Stimulated activated CD8-positive, alpha-beta memory T cell treated with anti-CD3 and anti-CD28 coated beads, Interleukin-7, amount 100 ng/mL, for 24 hours (primary cell): ENCODE data around the gene YBX3.

Experiments
- DNase-seq: peaks from one replicate; pipeline ENCODE4 v3.0.0-alpha.2; 2020; ENCODE audit warnings: low read depth

Gene YBX3

DNA sequence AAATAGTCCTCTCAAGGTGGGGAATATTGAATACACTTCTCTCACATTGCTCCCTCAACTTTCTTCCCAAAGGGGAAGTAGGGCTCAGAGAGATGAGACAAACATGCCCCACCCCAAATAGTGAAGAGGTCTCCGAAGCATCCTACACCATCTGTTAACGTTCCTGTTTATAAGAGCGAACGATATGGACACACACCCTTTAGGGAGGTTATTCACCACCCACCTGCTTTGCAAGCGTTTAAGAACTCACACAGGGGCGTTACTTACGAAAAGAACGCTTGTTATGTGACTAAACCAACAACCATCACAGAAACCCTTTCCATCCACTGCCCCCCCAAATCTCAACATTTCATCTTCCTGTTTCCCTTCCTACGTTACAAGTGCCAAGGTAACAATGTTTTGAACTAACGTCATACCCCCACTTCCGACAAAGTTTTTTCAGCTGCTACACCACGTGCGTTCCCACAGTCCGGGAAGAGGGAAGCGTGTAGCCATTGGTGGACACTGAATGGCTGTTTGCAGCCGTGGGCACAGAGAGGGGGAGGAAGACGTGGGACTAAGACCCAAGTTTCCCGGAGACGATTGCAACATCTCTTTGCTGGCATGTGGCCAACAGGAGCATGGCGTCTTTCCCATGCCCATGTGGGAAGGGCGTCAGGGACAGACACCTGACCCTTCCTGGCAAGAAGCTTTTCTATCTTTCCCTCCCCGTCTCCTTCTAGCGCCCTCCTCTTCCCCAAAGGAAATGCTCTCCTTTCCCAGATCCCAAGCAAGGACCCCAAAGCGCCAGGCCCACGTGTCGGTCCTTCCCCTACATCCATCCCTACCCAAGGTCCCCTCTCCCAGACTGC lies 1.2 kb downstream of the YBX3 start:
- DNase-seq, result peak; percentile 22

DNA sequence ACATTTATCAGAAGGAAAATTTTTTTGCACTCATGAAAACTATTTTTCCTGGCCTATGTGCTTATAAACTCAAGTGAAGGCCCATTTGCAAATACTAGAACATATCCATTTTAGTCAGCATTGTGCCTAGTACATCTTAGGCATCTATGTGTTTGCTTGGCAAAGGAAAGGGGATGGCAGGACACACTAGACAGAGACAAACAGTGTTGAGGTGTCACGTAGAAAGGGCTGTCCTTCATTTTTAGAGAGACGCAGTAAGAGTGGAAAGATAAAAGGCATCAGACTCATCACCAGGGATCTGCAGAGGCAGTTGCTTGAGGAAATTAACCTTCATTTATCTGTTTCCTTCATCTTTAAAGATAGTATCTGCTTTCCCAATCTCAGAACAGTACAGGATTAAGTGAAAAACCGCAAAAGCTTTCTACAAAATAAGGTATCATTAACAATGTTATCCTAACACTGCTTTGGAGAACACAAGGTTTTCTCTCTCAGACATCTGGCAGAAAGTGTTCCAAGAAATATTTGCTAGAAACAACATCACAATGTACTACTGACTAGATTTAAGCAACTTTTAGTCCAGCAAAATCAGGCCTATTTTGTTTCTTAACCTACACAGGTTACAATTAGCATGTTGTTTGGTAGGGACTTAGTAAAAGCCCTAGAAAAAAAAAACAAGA lies 2.0 kb downstream of the YBX3 start:
- no peak for DNase-seq

DNA sequence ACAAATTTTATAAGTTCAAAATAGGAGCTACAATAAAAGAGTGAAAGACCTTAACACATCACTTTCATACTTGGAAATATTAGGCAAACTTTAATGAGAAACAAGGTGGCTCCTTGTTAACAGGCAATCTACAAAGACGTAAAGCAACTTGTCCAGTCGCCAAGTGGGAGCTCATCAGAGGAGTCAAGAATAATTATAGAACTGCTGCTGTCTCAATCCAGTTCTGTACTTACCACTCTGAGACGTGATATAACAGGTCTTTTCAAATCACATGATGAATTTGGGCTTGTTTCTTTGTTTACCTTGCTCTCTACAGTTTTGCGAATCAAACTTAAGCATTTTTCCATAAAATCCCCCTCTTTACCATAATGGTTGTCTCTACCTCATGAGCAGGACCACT lies 3.6 kb downstream of the YBX3 start:
- no peak for DNase-seq

DNA sequence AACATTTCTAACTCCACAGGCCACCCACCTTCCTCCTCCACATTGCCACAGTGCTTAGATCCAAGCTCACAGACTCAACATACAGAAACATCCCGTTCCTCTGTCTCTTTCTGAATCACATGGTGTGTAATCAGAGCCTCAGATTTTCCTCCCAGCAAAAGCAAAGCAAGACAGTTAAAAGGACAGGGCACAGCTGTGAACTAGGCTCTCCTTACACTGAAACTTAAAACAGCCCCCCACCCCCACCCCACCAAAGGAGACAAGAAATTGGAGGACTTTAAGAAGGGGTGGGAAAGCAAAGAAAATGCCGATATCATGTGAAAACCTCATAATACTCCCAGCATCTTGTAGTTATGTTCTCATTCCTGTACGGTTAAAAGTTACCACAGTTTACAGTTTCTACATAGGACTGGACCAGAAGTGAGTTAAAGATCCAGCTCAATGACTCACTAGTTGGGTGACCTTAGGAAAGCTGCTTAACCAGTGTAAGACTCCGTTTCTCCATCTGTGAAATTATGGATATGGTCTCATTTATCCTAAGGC lies 4.8 kb downstream of the YBX3 start:
- DNase-seq, result no peak

DNA sequence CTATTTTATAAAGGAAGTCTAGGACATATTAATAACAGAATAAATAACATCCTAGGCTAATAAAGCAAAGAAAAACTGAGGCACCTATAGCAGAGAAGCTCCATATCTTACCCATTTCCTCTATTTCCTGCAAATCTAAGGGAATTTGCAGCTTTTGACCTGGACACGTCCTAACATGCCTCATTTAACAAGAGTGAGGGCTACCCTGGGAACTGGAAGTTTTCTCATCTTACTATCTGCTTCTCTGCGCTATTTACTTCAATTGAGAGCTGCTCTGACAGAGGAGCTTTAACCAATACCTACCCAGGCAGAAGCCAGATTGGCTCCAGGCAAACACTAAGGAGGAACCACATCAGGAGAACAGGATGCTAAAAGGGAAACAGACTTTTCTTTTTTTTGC lies 5.7 kb downstream of the YBX3 start:
- DNase-seq, result no peak

DNA sequence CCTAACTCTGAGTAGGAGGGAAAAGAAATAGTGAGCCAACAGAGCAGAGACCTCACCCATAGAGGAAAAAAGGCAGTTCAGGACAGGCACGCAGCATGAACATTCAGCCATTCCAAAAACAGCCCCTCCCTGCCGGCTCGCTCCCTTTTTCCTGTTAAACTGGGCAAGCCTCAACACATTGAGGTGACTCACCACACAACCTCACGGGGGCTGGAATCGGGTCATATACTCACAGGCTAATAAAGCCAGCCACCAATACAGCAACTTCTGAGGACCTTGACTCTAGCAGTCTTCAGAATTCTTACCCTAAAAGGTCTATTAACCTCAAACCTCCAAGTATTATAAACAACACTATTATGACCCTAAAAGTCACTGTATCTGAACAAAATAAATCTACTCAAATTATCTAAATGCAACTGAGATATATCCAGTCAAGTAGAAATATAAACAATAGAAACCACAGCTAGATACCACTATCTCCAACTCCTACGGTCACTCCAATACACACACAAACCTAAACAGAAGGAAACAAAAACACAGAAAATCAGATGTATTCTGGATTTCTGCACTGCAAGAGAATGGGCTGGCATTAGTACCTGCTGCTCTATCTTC lies 6.3 kb downstream of the YBX3 start:
- DNase-seq, result no peak

DNA sequence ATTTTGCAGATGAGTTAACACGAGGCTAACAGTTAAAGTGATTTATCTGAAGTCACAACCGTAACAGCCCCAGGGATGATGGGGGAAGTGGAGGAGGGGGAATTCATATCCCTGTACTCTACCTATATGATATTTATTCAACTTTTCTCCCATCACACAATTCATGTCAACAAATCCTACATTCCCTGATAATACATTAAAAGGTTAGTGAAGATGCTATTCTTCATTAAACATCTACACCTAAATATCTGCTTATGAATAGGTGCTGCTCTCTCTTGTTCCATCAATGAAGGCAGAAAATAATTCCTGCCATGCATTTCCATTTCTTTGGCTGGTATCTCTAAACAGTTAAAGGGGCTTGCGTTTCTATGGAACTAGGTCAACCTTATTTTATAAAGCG lies 6.8 kb downstream of the YBX3 start:
- DNase-seq, result no peak

DNA sequence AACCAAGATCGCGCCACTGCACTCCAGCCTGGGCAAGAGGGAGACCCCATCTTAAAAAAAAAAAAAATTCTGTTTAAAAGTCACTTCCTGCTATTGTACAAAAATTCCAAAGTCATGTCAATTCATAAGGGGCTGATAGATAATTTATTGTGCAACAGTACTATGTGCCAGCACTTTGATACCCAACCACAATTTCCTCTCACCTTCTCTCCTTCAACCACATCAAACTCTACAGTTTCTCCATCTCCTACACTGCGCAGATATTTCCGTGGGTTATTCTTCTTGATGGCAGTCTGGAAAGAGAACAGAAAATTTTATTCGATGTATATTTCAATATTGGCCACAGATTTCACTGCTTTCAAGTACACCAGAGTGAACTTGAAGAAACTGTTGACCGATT lies 7.6 kb downstream of the YBX3 start:
- no peak for DNase-seq

DNA sequence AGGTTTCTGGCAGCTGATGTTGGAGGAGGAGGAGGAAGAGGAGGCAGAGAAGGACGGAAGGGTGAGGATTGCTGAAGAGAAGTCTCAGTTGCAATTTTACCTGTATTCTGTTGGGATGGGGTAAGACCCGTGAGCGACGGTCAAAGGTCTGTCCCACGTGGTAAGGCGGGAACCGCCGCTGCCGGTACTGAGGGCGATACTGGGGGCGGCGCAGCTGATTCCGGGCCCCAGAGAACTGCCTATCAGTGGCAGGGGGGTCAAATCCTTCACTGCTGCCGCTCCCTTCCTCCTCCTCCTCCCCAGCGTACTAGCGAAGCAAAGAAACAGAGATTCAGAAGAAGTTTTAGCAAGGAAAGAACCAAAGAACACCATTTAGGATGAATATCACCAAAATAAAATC lies 13.3 kb downstream of the YBX3 start:
- DNase-seq, result no peak

DNA sequence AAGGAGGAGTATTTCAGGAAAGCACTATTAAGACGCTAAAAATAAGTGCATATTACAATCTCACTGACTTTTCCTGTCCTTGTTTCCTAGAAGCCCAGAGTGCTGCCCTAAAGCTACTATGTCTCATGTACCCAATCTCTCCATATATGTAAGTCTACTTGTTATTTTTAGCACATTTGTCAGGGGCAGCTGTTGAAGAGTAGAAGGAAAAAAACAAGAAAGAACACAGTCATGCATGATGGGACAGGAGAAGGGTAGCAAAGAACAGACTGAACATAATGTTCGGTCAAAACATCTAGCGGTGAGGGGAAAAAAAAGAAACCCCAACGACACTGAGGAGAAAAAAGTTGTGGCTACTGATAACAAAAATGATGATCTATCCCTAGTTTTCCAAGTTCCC lies 14.3 kb downstream of the YBX3 start:
- DNase-seq, result no peak

DNA sequence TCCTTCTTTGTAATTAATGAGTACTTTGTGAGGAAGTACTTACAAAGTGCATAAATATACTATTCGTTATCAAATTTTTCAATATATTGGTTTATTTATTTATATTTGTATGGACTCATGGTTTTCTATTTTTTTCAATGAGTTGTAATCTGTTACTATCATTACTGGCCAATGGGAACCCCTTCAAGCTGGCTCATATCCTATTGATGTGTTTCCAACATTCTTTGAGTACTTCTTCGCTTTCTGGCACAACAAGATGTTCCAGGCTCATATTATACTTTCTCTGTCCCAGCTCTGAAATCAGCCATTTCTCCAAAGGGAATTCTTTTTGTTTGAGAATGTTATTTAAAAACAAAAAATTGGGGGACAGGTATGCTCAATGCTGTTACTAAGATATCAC lies 17.5 kb downstream of the YBX3 start:
- no peak for DNase-seq

DNA sequence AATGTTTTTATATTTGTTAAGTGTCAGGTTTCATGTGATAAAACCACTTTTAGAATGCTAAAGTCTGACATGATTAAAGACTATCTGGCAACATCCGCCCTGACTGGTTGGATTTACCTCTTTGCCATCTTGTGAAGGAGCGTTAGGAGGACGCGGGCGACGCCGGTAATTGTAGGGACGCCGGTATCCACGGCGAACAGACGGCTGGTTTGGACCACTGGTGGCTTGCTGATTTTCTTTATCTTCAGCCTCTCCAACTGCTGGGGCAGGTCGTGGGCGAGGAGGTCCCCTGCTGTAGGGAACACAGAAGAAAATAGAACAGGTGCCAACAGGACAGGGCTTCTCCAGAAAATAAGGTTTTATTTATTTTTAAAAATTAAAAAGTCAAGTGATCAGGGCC lies 21.3 kb downstream of the YBX3 start:
- no peak for DNase-seq

DNA sequence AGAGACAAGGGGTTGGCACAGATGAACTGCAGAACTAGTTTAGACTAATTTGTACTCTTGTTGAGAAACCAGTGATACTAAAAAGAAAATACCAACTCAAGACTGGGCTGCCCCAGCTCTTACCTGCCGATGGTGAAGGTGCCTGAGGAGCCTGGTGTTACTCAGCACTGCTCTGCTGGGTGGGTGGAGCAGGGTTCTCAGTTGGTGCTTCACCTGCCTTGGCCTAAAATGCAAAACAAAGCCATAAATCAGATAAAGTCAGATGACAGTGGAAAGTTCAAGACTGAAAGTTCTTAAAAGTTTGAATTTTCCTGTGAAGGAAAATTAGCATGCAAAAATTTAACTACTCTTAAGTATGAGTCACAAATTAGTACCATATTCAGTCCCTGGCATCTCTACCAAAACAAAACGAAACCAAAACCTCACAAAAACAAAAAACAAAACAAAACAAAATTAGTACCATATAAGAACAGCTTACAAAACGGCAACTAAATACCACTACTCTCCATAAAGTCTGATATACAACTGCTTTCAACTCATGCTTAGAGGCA lies 21.9 kb downstream of the YBX3 start:
- DNase-seq, result peak; percentile 8

DNA sequence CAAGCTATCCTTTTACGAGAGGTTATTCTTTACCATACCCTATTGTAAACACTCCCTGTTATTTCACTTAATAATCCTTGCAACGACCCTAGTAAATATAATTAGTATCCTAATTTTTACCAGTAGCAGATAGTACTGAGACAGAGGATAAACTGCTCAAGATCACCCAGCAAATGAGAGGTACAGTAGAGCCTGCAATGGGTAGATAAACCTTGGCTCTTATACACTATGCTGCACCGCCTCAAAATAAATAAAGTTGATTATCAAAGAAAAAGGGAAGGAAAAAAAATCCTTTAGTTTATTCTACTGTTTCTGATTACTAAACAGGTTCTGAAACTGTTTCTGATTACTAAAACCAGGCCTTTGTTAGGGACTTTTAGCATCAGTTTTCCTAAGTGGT lies 22.5 kb downstream of the YBX3 start:
- DNase-seq, result no peak

DNA sequence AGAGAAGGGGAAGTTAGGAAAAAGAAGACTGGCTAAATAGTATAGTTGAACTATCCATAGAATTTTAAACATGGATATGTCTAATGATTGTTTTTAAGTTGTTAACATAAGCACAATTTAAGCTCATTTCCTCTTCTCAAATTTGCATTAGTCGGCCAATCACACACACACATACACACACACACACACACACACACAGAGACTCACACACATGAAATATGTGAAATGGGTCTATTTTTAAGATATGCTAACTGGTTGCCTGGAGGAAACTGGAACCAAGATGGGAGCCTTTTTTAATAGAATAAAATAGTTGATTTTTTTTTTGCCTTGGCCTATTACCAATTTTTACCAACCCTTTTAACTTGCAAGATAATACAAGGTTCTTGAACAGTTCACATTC lies 25.3 kb downstream of the YBX3 start:
- no peak for DNase-seq

DNA sequence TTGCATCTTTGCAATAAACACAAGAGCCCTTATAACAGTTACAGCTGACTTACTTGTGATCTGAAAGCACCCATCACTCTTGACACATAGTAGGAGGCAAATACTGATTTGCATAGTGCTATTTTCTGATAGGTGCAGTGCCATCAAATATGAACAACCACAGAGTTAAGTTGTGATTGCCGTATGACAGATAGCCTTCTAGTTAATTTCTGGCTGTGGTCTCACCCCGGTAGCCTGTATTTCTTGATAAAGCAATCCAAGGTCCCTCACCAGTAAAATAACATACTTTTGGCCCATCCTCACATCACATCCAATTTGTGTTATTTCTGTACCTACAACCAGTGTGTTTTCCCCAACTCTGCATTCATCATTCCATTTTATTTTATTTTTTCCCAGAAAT lies 26.0 kb downstream of the YBX3 start:
- no peak for DNase-seq

DNA sequence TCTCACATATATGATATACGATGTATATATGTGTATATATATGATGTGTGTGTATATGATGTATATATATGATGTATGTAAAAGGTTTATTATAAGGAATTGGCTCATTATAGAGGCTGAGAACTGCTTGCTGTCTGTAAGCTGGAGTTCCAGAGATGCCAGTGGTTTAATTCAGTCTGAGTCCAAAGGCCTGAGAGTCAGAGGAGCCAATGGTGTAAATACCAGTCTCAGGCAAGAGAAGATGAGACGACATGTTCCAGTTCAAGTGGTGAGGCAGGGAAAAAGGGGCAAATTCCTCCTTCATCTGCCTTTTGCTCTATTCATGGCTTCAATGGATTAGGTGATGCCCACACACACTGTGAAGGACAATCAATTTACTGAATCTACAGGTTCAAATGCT lies 32.2 kb downstream of the YBX3 start:
- no peak for DNase-seq

DNA sequence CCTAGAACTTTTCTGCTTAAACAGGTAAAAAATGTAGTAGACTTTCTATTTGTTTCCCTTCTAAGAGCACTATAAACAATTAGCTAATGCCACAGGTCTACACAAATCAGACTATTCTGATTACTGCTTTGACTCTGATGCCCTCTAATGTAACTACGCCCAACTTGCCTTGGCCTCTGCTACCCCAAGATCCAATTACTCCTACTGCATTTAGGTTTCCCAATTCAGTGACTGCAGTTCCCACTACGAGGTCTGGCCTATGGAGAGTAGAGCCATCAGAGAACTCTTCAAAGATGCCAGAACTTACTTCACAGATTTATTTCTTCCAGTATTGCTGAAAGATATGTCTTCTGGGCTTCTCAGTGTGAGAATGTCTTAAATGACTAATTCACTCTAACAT lies 34.0 kb downstream of the YBX3 start:
- no peak for DNase-seq

DNA sequence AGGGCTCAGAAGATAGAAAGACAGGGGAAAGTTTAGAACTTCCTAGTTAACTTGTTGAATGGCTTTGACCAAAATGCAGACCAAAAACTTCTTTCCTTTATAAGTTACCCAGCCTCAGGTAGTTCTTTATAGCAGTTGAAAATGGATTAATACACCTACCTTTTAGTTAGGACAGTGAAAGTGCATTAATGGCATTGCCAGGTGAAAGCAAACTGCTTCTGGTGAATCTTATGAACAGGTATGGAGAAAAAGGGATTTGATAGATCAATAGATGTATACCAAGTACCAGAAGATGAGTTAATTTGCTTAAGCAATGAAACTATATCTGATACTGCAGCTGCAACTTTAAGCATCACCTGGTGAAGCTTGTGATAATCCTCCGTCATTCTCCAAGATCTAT lies 35.1 kb downstream of the YBX3 start:
- DNase-seq, result no peak

DNA sequence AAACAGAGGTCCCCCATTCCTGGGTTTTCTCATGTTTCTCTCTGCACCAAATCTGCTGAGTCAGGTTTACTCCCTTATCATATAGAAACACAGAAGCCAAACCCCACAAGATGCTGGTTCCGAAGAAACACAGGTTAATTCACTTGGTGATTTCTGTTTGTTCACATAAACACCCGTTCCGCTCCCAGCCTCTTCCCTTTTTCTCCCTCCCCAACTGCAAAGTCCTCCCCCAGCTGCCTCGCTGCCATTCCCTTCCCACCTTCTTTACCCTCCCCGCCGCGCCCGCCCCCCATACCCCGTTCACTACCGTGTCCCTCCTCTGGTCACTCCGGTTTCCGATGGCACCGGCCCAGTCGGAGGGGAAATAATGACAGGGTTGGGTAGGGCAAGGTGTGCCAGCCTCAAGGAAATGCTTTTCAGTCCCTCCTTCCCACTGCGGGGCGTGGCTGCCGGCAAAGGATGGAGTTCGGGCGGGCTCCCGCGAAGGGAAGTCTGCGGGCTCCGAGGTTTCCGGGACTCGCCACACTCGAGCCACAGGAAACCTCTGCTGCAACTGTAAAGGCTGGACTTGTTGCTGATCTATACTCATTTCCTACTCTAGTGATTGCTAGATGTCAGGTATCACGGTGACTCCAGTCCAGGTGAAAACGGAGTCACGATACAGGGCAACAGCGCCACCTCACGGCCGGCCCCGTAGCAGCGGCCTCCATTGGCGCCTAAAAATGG lies 49.3 kb downstream of the YBX3 start, which contains the start of gene STYK1:
Gene STYK1 (minus strand): TSS at position 394 of the 726 bp plus-strand sequence. CDS start 39,434 bp downstream, outside the sequence.
- peak; percentile 46 for DNase-seq

DNA sequence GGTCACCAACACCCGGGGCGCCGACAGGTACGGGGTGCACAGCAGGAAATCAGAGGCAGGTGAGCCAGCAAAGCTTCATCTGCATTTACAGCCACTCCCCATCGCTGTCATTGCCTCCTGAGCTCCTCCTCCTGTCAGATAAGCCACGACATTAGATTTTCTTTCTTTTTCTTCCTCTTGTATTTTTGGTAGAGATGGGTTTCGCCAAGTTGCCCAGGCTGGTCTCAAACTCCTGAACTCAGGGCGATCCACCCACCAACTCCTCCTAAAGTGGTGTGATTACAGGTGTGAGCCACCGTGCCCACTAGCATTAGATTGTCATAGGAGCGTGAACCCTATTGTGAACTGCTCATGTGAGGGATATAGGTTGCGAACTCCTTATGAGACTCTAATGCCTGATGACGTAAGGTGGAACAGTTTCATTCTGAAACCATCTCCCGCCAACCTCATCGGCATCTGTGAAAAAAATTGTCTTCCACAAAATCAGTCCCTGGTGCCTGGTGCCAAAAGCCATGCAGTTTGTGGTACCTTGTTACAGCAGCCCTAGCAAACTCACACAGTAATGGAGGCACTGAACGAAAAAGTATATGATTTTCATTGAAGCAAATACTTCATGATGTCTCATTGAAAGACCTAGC lies 50.8 kb downstream of the YBX3 start:
- no peak for DNase-seq
